Measurements from ENCODE around the gene TMEM209.
"Not testable (repeated sequence)": the region's sequence is repeated elsewhere in the genome, so short reads cannot be mapped to it uniquely, and the experiment has no call there.

TMEM209 gene

GRCh38 chr7:130184349-130184748, 20.9 kb downstream of the TMEM209 start:
- H3K4me1 ChIP-seq (ENCODE audit: control insufficient read depth, insufficient read depth, low read length); H3K4me3 ChIP-seq (ENCODE audit: low read length); H3K9me3 ChIP-seq (ENCODE audit: control insufficient read depth, low read length); H3K9ac ChIP-seq (ENCODE audit: low read length); H3K36me3 ChIP-seq (ENCODE audit: control insufficient read depth, insufficient read depth, low read length); H3K27me3 ChIP-seq (ENCODE audit: control insufficient read depth, insufficient read depth, low read length): not testable (repeated sequence)

GRCh38 chr7:130182990-130183389, 22.2 kb downstream of the TMEM209 start:
- Histone ChIP-seq H3K27me3 (ENCODE audit: control insufficient read depth, insufficient read depth, low read length) (no peaks in the 10 kb centered on the region), H3K9ac (ENCODE audit: low read length) (no peak overlapping the region), H3K4me3 (ENCODE audit: low read length) (no peak overlapping the region), H3K36me3 (ENCODE audit: control insufficient read depth, insufficient read depth, low read length) (peaks cover 6% of the 10 kb centered on the region), H3K4me1 (ENCODE audit: control insufficient read depth, insufficient read depth, low read length) (no peaks in the 10 kb centered on the region), H3K9me3 (ENCODE audit: control insufficient read depth, low read length) (no peaks in the 10 kb centered on the region)

GRCh38 chr7:130181263-130181605, 24.0 kb downstream of the TMEM209 start:
- no peak overlapping the region for H3K9ac ChIP-seq (ENCODE audit: low read length)
- peaks cover 6% of the 10 kb centered on the region for H3K36me3 ChIP-seq (ENCODE audit: control insufficient read depth, insufficient read depth, low read length)
- H3K9me3 ChIP-seq (ENCODE audit: control insufficient read depth, low read length), result no peaks in the 10 kb centered on the region
- H3K4me3 ChIP-seq (ENCODE audit: low read length), result no peak overlapping the region
- H3K27me3 ChIP-seq (ENCODE audit: control insufficient read depth, insufficient read depth, low read length), result no peaks in the 10 kb centered on the region
- no peaks in the 10 kb centered on the region for H3K4me1 ChIP-seq (ENCODE audit: control insufficient read depth, insufficient read depth, low read length)

- Histone ChIP-seq H3K9me3 (ENCODE audit: control insufficient read depth, low read length) (no peaks in the 10 kb centered on the region), H3K27me3 (ENCODE audit: control insufficient read depth, insufficient read depth, low read length) (no peaks in the 10 kb centered on the region), H3K9ac (ENCODE audit: low read length) (no peak overlapping the region), H3K36me3 (ENCODE audit: control insufficient read depth, insufficient read depth, low read length) (peaks cover 6% of the 10 kb centered on the region), H3K4me1 (ENCODE audit: control insufficient read depth, insufficient read depth, low read length) (no peaks in the 10 kb centered on the region), H3K4me3 (ENCODE audit: low read length) (no peak overlapping the region)
These were observed 24.5 kb downstream of the TMEM209 start for GRCh38 chr7:130180571-130181262.

GRCh38 chr7:130179631-130180030, 25.6 kb downstream of the TMEM209 start:
- Histone ChIP-seq H3K36me3 (ENCODE audit: control insufficient read depth, insufficient read depth, low read length) (peaks cover 6% of the 10 kb centered on the region), H3K27me3 (ENCODE audit: control insufficient read depth, insufficient read depth, low read length) (no peaks in the 10 kb centered on the region), H3K9me3 (ENCODE audit: control insufficient read depth, low read length) (no peaks in the 10 kb centered on the region), H3K4me1 (ENCODE audit: control insufficient read depth, insufficient read depth, low read length) (no peaks in the 10 kb centered on the region), H3K4me3 (ENCODE audit: low read length) (no peak overlapping the region), H3K9ac (ENCODE audit: low read length) (no peak overlapping the region)

GRCh38 chr7:130178251-130178650, 27.0 kb downstream of the TMEM209 start:
- H3K36me3 ChIP-seq (ENCODE audit: control insufficient read depth, insufficient read depth, low read length), result peaks cover 6% of the 10 kb centered on the region
- no peak overlapping the region for H3K9ac ChIP-seq (ENCODE audit: low read length)

GRCh38 chr7:130174237-130174959, 30.8 kb downstream of the TMEM209 start:
- Histone ChIP-seq H3K4me1 (ENCODE audit: control insufficient read depth, insufficient read depth, low read length) (no peaks in the 10 kb centered on the region), H3K36me3 (ENCODE audit: control insufficient read depth, insufficient read depth, low read length) (peaks cover 8% of the 10 kb centered on the region), H3K9ac (ENCODE audit: low read length) (no peak overlapping the region), H3K4me3 (ENCODE audit: low read length) (no peak overlapping the region), H3K27me3 (ENCODE audit: control insufficient read depth, insufficient read depth, low read length) (no peaks in the 10 kb centered on the region), H3K9me3 (ENCODE audit: control insufficient read depth, low read length) (no peaks in the 10 kb centered on the region)

More at GRCh38 chr7:130178251-130178650, 27.0 kb downstream of the TMEM209 start:
- Histone ChIP-seq H3K4me1 (ENCODE audit: control insufficient read depth, insufficient read depth, low read length) (no peaks in the 10 kb centered on the region), H3K4me3 (ENCODE audit: low read length) (no peak overlapping the region), H3K27me3 (ENCODE audit: control insufficient read depth, insufficient read depth, low read length) (no peaks in the 10 kb centered on the region), H3K9me3 (ENCODE audit: control insufficient read depth, low read length) (no peaks in the 10 kb centered on the region)

- Histone ChIP-seq H3K9me3 (ENCODE audit: control insufficient read depth, low read length) (no peaks in the 10 kb centered on the region), H3K4me1 (ENCODE audit: control insufficient read depth, insufficient read depth, low read length) (no peaks in the 10 kb centered on the region), H3K36me3 (ENCODE audit: control insufficient read depth, insufficient read depth, low read length) (no peaks in the 10 kb centered on the region), H3K27me3 (ENCODE audit: control insufficient read depth, insufficient read depth, low read length) (no peaks in the 10 kb centered on the region), H3K9ac (ENCODE audit: low read length) (no peak overlapping the region), H3K4me3 (ENCODE audit: low read length) (no peak overlapping the region)
These were observed 43.0 kb downstream of the TMEM209 start for GRCh38 chr7:130162196-130162595.

- no peak overlapping the region for H3K4me3 ChIP-seq (ENCODE audit: low read length)
- H3K36me3 ChIP-seq (ENCODE audit: control insufficient read depth, insufficient read depth, low read length), result no peaks in the 10 kb centered on the region
- H3K4me1 ChIP-seq (ENCODE audit: control insufficient read depth, insufficient read depth, low read length), result no peaks in the 10 kb centered on the region
- no peak overlapping the region for H3K9ac ChIP-seq (ENCODE audit: low read length)
- no peaks in the 10 kb centered on the region for H3K27me3 ChIP-seq (ENCODE audit: control insufficient read depth, insufficient read depth, low read length)
- H3K9me3 ChIP-seq (ENCODE audit: control insufficient read depth, low read length), result no peaks in the 10 kb centered on the region
These were observed 44.8 kb downstream of the TMEM209 start for GRCh38 chr7:130160455-130160854.

- H3K27me3 ChIP-seq (ENCODE audit: control insufficient read depth, insufficient read depth, low read length), result no peaks in the 10 kb centered on the region
- H3K4me1 ChIP-seq (ENCODE audit: control insufficient read depth, insufficient read depth, low read length), result peaks cover 1% of the 10 kb centered on the region
- no peak overlapping the region for H3K4me3 ChIP-seq (ENCODE audit: low read length)
- H3K9ac ChIP-seq (ENCODE audit: low read length), result no peak overlapping the region
- H3K9me3 ChIP-seq (ENCODE audit: control insufficient read depth, low read length), result no peaks in the 10 kb centered on the region
- H3K36me3 ChIP-seq (ENCODE audit: control insufficient read depth, insufficient read depth, low read length), result no peaks in the 10 kb centered on the region
These were observed 45.2 kb downstream of the TMEM209 start for GRCh38 chr7:130160023-130160422.

GRCh38 chr7:130157700-130158099, 47.5 kb downstream of the TMEM209 start:
- H3K9me3 ChIP-seq (ENCODE audit: control insufficient read depth, low read length), result no peaks in the 10 kb centered on the region
- H3K36me3 ChIP-seq (ENCODE audit: control insufficient read depth, insufficient read depth, low read length), result no peaks in the 10 kb centered on the region
- no peaks in the 10 kb centered on the region for H3K27me3 ChIP-seq (ENCODE audit: control insufficient read depth, insufficient read depth, low read length)

GRCh38 chr7:130156140-130156539, 49.1 kb downstream of the TMEM209 start:
- no peak overlapping the region for H3K9ac ChIP-seq (ENCODE audit: low read length)
- no peak overlapping the region for H3K4me3 ChIP-seq (ENCODE audit: low read length)
- H3K4me1 ChIP-seq (ENCODE audit: control insufficient read depth, insufficient read depth, low read length), result peaks cover 14% of the 10 kb centered on the region
- H3K27me3 ChIP-seq (ENCODE audit: control insufficient read depth, insufficient read depth, low read length), result no peaks in the 10 kb centered on the region
- no peaks in the 10 kb centered on the region for H3K9me3 ChIP-seq (ENCODE audit: control insufficient read depth, low read length)
- no peaks in the 10 kb centered on the region for H3K36me3 ChIP-seq (ENCODE audit: control insufficient read depth, insufficient read depth, low read length)

More at GRCh38 chr7:130157700-130158099, 47.5 kb downstream of the TMEM209 start:
- Histone ChIP-seq H3K4me1 (ENCODE audit: control insufficient read depth, insufficient read depth, low read length) (peaks cover 14% of the 10 kb centered on the region), H3K9ac (ENCODE audit: low read length) (no peak overlapping the region), H3K4me3 (ENCODE audit: low read length) (no peak overlapping the region)
